HG02981 (cell line): ENCODE results near the gene TMEM119.

Experiments
- ATAC-seq: cut with Tn5 transposase; IDR thresholded peaks from one replicate; pipeline ENCODE4 v1.9.1; 2021; ENCODE audit warnings: mild to moderate bottlenecking, moderate library complexity; ENCODE audit not compliant: unreplicated experiment

TMEM119 gene

DNA sequence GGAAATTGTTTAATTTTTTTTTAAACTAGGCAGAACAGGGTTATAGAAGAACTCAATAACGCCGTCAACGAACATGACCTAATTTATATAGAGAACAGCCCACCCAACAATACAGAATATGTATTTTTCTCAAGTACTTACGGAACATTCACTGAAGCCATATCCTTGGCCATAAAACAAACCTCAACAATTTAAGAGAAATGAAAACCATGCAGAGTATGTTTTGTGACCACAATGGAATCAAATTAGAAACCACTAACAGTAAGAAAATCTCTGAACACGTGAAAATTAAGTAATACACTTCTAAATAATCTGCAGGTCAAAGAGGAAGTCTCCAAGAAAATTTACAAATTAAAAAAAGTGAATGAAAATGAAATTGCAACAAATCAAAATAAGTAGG lies 46.3 kb downstream of the TMEM119 start:
- no peak for ATAC-seq

DNA sequence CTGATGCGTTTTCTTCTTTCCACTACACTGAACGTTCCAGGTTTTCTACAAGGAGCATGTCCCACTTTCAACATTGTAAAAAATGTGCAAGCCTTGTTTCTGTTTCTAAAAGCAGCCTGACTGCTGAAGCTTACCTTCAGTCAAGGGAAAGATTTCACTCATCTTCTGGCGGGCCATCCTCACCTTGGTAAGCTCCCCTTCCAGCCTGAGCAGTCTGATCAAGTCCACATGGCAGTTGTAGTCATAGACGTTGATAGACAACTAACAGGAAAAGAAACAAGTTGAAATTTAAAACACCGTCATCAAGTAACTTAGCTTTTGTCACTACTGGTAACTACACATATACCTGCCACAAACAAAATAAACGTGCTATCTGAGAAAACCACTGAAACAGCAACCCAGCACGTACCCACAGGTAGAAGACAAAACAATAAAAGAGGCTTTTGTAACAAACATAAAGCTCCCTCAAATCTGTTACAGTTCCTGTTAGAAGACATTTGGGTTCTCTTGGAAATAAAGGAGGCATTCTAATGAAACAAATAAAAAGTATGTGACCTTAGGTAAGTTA lies 48.8 kb downstream of the TMEM119 start:
- ATAC-seq, result no peak

DNA sequence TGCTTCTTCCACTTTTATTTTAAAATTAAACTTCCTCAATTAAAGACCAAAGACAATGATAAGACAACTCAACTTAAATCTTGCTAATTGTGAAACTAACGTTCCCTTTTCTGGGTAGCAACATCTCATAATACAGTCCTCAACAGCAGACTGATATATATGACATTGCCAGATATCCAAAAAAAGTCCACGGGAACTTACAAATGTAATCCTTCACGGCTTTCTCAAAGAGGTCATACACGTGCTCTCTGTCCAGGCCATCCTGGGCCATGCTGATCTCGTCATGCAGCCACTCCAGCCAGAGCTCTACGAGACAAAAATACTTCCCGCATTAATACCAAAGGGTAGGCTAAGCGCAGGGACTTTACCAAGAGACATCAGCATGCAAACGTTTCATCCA lies 50.2 kb downstream of the TMEM119 start:
- no peak for ATAC-seq

DNA sequence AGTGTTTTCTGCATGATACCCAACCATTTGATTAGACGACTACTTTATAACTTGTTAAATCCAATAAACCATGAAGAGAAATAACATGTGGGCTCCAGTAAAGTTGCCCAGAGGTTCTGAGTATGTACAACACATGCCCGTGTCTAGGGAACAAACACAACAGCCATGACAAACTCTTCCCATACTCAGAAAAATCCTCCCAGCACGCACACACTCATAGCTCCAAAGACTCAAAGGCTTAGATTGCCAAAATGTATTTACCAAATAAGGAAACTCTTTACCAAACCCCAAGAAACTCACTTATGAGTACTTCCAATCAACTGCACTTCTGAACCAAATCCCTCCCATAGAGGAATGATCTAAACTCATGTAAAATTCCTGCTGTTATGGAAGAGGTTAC lies 54.2 kb downstream of the TMEM119 start:
- no peak for ATAC-seq

DNA sequence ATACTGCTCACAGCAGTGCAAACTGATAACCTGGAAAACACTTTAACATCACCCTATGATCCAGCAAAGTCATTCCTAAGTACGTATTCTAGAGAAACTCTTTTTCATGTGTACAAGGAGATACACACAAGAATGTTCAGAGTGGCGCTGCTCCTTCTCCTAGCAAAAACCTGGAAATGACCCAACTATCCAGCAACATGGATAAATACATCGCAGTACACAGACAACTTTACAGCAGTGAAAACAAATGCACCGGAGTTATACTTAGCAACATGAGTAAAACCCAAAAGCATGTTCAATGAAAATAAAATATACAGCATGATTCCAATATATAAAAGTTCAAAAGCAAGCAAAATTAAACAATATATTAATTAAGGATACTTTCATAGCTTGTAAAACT lies 55.6 kb downstream of the TMEM119 start:
- no peak for ATAC-seq
